KOPT-K1 (cell line): Measurements from ENCODE around the gene GP2.
"Not testable (repeated sequence)": the region's sequence is repeated elsewhere in the genome, so short reads cannot be mapped to it uniquely, and the experiment has no call there.

ENCODE experiments used
- H3K27ac ChIP-seq: fragments of 200-600 bp; sonication (generic); 2 replicates; pipeline ENCODE4 v1.5.1; 2016; ENCODE audit warnings: antibody characterized with exemption, mild to moderate bottlenecking, low read depth, low read length; ENCODE audit not compliant: poor library complexity, severe bottlenecking
- H3K36me3 ChIP-seq: fragments of 200-600 bp; sonication (generic); 2 replicates; pipeline ENCODE4 v1.5.1; 2017; ENCODE audit warnings: antibody characterized with exemption, mild to moderate bottlenecking, low read length, moderate library complexity; ENCODE audit not compliant: insufficient read depth
- H3K9me3 ChIP-seq: fragments of 200-600 bp; sonication (generic); 2 replicates; pipeline ENCODE4 v1.5.1; 2017; ENCODE audit warnings: antibody characterized with exemption, low read length, mild to moderate bottlenecking; ENCODE audit not compliant: insufficient read depth, poor library complexity, severe bottlenecking

Gene GP2

GRCh38 chr16:20336955-20337354 is 9.6 kb upstream of the GP2 start:
- no peak overlapping the region for H3K27ac ChIP-seq
- H3K36me3 ChIP-seq: no peaks in the 10 kb centered on the region
- no peaks in the 10 kb centered on the region for H3K9me3 ChIP-seq

DNA sequence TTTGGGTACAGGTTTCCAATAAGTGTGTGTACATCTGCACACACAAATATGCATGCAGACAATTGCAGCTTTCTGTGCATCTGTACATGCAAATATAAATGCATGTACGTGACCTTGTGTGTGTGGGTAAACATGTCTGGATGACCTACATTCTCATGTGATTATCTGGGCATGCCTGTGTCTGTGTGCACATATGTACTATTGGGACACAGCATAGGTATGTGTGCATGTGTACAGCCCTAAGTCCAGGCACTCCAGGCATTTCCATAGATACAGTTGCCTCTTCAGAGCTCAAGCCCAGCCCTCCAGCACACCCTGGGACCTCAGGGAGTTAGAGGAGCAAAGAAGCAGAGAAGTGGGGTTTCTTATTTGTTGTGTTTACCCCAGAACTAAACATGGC is 7.1 kb upstream of the GP2 start:
- no peak overlapping the region for H3K27ac ChIP-seq
- no peaks in the 10 kb centered on the region for H3K9me3 ChIP-seq
- no peaks in the 10 kb centered on the region for H3K36me3 ChIP-seq

DNA sequence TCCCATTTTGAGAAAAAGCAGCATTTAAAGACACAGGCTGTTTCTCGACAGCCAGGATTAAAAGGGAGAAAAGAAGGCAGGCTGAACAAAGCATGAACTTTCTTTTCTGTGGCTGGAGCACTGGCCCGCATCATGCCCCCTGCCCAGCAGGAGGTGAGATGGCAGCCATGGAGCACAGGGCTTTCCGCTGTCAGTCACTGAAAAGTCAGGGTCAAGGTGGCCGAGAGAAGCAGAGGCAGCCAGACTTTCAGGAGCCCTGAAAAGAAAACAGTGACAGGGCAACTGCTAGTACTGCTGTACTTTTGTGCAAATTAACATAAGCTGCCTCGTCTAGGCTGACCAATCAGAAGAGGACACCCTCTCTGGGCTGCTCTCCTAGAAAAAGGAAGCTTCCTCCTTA is 5.8 kb upstream of the GP2 start:
- Histone ChIP-seq H3K9me3 (no peaks in the 10 kb centered on the region), H3K27ac (no peak overlapping the region), H3K36me3 (no peaks in the 10 kb centered on the region)

DNA sequence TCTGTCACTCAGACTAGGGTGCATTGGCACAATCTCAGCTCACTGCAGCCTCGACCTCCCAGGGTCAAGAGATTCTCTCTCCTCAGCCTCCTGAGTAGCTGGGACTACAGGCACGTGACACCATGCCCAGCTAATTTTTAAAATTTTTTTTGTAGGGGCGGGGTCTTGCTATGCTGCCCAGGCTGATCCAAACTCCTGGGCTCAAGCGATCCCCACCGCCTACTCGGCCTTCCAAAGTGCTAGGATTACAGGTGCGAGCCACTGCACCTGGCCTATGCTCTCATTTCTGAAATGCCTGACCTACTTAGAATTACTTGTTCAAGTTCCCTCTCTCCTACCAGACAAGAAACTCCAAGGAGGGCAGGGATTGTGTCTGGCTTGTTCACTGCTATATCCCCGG is 5.1 kb upstream of the GP2 start:
- H3K9me3 ChIP-seq: no peaks in the 10 kb centered on the region
- no peak overlapping the region for H3K27ac ChIP-seq
- no peaks in the 10 kb centered on the region for H3K36me3 ChIP-seq

DNA sequence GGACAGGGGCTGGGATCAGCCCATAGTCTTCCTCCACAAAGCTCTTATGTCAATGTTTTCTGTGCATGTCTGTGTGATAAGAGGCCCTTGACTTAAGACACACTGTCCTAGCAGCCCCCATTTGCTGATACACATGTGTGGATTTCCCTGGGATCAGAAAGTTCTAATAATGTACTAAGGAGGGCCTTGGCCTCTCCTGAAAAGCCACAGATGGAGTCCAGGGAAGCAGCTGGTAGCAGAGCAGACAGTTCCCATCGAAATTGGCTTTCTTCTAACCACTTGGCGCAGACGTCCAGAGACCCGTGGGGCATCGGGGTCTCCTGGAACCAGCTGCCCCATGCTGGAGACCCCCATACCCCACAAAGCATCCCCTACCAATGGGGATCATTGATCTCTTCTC is 4.3 kb upstream of the GP2 start:
- Histone ChIP-seq H3K36me3 (no peaks in the 10 kb centered on the region), H3K27ac (no peak overlapping the region), H3K9me3 (no peaks in the 10 kb centered on the region)

DNA sequence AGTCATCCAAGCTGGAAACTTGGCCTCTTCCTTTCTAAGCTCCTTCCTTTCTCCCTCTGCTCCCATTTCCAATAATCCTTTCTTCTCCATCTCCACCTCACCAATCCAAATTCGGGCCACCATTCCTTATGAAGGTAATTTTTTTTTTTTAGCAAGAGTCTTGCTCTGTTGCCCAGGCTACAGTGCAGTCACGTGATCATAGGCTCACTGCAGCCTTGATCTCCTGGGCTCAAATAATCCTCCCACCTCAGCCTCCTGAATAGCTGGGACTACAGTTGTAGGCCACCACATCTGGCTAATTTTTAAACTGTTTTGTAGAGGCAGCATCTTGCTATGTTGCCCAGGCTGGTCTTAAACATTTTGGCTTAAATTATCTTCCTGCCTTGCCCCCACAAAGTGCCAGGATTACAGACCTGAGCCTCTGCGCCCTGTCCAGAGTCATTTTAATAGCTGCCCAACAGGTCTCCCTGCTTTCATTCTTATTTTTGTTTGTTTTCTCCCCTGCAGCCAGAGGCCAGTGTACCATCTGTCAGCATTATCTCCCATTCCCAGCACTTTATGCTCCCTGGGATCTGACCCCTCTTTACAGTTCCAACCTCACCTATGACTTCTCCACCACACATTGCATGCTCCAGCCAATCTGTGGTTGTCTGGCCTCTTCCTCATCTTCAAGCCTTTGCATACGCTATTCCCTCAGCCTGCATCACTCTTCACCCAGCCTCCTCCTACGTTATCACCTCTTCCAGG is 2.3 kb upstream of the GP2 start:
- Histone ChIP-seq H3K36me3 (no peaks in the 10 kb centered on the region), H3K9me3 (no peaks in the 10 kb centered on the region), H3K27ac (no peak overlapping the region)

DNA sequence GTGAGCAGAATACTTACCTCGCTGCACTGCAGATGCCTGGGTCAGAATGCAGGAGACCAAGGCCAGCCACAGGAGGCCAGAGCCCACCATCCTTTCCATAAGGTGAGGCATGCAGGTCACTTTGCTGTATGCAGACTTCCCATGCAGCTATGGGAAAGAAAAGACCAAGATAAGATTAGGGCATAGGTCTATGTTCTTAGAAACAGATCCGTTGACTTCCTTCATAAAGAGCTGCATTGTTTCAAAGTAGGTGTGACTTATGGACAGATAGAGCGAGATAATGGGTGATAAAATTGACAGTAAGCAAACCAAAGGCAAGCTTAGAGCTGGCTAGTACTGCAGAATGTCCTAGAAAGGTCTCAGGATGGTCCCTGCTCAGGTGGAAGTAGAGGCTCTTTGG is 992 bp downstream of the GP2 start:
- H3K9me3 ChIP-seq: no peaks in the 10 kb centered on the region
- no peaks in the 10 kb centered on the region for H3K36me3 ChIP-seq
- no peak overlapping the region for H3K27ac ChIP-seq

DNA sequence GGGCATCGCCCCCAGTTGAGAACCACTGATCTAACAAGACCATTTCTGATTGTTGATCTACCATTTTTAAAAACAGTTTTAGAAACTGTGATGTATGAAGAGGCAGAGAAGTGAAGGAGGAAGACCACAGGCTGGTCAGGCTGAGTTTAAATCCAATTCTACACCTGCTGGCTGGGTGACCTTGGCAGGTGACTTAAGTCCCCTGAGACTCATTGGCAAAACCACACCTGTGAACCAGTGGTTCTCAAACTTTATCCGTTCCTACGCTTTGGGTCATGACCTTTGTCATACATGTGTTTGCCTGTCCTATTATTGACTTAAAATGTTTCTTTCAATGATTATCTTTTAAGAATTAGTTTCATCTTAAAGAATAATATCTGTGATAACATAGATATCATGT is 2.3 kb downstream of the GP2 start:
- Histone ChIP-seq H3K9me3 (no peaks in the 10 kb centered on the region), H3K36me3 (no peaks in the 10 kb centered on the region), H3K27ac (no peak overlapping the region)

DNA sequence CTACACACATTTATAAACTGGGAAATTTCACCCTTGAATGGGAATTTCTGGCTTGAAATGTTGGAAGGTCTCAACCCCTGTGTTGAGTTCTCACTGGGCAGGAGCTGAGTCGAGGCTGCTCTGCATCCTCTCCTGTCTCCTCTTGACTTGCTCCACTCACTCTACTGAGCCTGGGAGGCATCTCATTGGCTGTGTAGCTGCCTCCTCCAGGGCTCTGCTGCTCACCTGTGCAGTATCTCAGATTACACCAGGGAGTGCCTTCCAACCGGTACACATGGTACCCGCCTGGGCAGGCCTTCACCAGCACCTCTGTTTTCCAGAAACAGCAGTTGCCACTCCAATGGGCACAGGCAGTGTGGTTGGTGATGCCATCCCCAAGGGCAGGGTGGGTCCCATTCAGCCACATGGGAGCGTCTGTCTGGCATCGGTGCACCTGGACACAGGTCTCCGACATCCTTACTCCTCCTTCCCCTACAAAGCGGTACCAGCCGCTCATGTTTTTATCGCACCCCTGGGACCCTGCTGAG is 3.7 kb downstream of the GP2 start:
- H3K27ac ChIP-seq: no peak overlapping the region
- no peaks in the 10 kb centered on the region for H3K9me3 ChIP-seq
- H3K36me3 ChIP-seq: no peaks in the 10 kb centered on the region

- H3K9me3 ChIP-seq: no peaks in the 10 kb centered on the region
- H3K27ac ChIP-seq: no peak overlapping the region
- no peaks in the 10 kb centered on the region for H3K36me3 ChIP-seq
Observed at GRCh38 chr16:20322696-20323095, 4.6 kb downstream of the GP2 start.

- H3K9me3 ChIP-seq: no peaks in the 10 kb centered on the region
- no peak overlapping the region for H3K27ac ChIP-seq
- H3K36me3 ChIP-seq: no peaks in the 10 kb centered on the region
Observed at GRCh38 chr16:20321671-20322070, 5.6 kb downstream of the GP2 start.

- H3K36me3 ChIP-seq, H3K9me3 ChIP-seq, H3K27ac ChIP-seq: not testable (repeated sequence)
Observed at GRCh38 chr16:20321051-20321450, 6.3 kb downstream of the GP2 start.

GRCh38 chr16:20320592-20320991 is 6.7 kb downstream of the GP2 start:
- no peaks in the 10 kb centered on the region for H3K9me3 ChIP-seq
- H3K27ac ChIP-seq: no peak overlapping the region
- no peaks in the 10 kb centered on the region for H3K36me3 ChIP-seq

- no peaks in the 10 kb centered on the region for H3K36me3 ChIP-seq
- no peaks in the 10 kb centered on the region for H3K9me3 ChIP-seq
- H3K27ac ChIP-seq: no peak overlapping the region
Observed at GRCh38 chr16:20320178-20320577, 7.1 kb downstream of the GP2 start.

- H3K9me3 ChIP-seq: no peaks in the 10 kb centered on the region
- H3K36me3 ChIP-seq: no peaks in the 10 kb centered on the region
- H3K27ac ChIP-seq: no peak overlapping the region
Observed at GRCh38 chr16:20319406-20319805, 7.9 kb downstream of the GP2 start.

GRCh38 chr16:20318437-20318836 is 8.9 kb downstream of the GP2 start:
- Histone ChIP-seq H3K9me3 (no peaks in the 10 kb centered on the region), H3K36me3 (no peaks in the 10 kb centered on the region), H3K27ac (no peak overlapping the region)
